Stimulated activated CD4-positive, alpha-beta T cell treated with anti-CD3 and anti-CD28 coated beads, Interleukin-15, amount 100 ng/mL, for 1 hour (primary cell): Measurements from ENCODE around the gene RIN1.
"Not testable (repeated sequence)": the region's sequence is repeated elsewhere in the genome, so short reads cannot be mapped to it uniquely, and the experiment has no call there.

Source experiments
- DNase-seq, 2 donors: peaks; one replicate each; pipeline ENCODE4 v3.0.0-alpha.2; 2020; ENCODE audit warnings: low read depth in 1 of 2, low spot score in 1 of 2

The RIN1 gene

DNA sequence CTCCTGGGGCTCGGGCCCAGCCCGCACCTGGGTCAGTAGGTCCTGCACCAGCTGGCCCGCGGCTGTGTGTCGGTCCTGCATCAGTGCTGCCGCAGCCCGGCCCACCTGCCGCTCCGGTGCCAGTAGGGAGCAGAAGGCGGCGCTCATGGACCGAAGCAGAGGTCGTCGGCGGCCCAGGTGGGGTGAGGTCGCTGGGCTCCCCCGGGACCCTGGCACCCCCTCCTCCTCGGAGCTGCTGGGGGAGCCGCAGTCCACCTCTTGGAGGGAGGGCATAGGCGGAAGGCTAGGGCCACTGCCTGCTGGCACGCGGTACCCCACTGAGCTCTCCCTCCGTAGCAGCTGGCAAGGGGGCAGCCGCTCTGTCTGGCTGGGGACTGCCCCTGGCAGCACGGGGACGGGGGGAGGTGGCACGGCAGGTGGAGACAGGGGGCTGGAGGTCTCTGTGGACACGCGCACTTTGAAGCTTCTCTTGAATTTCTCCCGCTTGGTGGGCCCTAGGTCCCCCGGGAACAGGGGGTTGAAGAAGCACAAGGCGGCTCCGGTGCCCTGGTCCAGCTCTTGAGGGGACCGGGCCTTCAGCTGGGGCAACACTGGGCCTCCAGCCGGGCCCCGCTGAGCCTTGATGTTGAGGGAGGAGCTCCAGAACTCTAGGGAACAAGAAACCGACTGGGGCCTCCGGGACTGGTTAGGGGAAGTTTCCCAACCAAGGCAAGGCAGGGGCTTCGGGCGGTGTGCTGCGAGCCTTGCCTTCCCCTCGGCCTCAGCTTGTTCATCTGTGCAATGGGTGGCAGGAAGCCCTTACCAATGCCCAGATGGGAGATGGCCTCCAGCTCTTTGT lies 1.4 kb downstream of the RIN1 start:
- DNase-seq: no peak

DNA sequence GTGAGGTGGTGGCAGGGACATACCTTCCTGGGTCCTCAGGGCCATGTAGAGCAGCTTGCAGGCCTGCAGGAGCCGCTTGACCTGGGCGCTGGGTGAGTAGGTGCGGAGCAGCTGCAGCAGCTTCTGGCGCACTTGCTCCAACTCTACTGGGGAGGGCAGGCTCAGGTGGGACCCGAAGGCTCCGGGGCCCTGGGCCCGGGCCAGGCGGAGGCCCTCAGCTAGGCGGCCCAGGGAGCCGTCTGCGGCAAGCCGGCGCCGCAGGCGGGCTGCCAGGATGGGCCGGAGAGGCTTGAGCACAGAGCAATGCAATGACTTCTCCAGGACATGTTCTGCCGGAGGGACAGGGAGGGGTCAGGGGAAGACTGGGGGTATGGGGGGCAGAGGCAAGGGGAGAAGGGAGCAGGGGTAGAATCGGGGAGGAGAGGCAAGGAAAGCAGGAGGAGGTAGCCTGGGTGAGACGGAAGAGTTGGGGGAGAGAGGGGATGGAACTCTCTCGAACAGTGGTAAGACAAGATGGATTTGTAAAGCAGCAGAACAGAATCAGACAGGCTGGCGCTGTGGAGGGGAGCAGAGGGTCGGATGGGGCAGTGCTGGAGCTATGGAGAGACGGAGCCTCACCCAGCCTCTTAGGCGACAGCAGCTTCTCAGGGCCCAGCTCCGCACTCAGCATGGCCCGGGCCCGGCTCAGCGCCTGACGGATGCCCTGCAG lies 2.2 kb downstream of the RIN1 start:
- DNase-seq: no peak

DNA sequence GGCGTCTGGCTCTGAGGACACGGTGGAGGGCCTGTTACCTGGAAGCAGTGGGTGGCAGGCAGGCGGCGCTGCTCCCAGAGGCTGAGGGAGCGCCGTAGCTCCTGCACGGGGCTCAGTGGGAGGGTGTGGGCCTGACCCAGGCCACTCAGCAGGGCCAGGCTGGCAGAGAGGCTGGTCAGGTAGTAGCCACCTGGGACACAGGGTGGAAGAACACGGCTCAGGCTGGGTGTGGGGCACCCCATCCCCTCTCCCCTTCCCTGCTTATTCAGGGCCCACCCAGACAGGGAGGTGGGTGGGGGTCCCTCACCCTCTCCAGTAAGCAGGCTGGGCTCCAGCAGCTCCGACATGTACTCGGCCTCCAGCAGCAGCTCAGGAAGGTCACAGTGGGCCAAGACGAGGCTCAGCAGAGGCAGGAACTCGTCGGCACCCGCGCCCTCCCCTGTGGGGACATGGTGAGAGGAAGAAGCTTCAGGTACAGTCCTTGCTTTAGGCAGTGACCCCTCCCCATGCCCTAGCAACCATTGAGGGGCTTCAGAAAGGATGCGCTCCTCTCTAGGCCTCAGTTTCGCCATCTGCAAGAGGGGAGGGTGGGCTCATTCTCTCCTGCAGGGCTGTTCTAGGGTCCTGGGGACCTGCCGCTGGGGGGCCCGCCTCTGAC lies 2.9 kb downstream of the RIN1 start:
- DNase-seq: no peak

DNA sequence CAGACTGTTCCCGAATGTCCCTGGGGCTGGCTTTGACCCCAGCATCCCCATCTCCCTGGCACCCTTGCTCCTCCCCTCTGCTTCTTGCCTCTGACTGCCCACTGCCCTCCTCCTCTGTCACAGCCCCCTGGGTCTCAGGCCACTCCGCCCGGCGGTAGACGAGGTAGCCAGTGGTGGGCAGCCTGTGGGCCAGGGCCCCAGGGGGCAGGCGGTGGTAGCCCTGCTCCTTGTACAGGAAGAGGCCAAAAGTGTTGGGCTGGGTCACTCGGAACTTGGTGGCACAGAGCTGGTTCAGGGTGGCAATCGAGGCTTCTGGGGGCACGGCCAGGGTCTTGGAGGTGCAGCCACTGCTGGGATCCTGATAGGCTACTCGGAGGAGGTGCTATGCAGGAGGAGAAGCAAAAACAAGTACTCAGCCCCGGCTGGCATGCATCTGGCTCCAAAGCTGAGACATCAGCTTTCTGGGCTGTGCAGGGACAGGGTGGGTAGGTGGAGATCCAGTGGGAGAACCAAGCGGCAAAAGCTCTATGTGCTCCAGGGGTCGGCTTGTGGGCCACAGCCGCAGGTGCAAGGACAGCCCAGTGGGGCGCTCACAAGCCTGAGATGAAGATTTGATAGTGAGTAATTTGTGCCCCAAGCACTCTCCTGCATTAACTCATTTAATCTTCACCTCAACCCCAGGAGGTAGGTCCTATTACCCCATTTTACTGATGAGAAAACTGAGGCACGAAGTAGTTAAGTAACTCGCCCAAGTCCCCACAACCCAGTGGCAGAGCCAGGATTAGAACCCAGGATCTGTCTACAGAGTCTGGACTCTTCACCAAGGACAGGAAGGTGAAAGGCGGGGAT lies 3.6 kb downstream of the RIN1 start:
- DNase-seq: no peak

DNA sequence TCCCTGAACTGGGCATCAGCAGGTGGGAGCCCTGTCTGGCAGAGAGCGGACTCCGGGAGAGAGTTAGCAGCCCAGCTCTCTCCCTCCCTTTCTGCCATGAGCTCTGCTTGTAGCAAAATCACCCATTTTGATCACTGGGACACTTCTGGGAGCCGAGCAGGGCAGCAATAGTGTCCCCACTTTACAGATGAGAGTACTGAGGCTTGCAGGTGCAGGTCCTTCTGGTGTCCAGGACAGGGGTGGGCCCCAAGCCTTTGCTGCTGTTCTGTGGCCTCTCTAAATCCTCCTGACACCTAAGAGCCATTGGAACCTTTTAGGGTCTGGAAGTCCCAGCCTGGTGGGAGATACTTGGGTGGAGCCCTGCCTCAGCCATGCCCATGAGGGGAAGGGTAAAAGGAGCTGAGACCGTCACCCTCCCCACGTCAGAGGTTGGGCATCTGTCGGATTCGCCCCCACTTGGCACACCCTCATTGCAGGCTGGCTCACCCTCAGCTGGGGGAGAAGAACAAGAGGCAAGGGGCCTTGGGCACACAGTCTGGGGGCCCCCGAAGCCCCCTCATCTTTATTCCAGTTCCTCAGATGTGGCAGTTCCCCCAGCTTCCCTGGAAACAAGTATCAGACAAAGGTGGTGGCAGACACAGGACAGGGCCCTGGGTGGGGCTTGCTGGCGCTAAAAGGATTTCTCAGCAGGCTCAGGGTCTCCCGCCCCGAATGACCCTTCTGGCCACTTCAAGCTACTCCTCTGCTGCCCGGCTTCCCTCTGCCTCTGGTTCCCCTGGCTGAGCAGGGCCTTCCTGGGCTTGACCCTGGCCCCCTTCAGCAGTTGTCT lies 4.5 kb downstream of the RIN1 start:
- DNase-seq: no peak

DNA sequence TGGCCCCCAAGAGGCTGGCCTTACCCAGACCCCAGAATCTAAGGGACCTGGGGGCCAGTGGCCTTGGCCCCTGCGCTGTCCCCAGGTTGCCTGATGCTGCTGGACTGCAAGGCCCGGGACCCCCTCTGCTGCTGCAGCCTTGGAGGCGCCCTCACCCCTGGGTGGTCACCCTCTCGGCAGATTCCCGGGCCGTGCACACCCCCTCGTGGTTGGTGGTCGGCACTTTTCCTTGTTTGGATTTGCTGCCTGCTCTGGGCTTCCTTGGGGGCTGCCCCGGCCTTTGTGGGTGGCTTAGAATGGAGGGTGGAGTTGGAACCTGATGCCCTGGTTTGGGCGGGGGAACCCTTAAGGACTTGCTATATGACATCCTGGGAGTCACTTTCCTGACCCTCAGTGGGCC lies 5.3 kb downstream of the RIN1 start:
- DNase-seq: no peak

DNA sequence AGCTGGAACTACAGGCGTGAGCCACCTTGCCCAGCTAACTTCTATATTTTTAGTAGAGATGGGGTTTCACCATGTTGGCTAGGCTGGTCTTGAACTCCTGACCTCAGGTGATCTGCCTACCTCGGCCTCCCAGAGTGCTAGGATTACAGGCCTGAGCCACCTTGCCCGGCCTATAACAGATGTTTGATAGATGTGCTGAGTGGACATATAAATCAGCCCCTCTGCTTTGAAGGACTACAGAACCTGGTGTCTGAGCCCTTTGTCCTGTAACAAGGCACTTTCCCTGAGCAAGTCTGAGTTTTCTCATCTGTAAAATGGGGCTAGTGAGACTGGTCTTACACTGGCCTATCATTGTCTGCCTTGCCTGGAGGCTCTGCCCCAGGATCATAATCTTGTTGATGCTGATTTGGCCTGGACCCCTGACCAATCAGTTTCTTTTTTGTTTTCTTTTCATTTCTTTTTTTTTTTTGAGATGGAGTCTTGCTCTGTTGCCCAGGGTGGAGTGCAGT lies 7.0 kb downstream of the RIN1 start:
- DNase-seq: no peak

DNA sequence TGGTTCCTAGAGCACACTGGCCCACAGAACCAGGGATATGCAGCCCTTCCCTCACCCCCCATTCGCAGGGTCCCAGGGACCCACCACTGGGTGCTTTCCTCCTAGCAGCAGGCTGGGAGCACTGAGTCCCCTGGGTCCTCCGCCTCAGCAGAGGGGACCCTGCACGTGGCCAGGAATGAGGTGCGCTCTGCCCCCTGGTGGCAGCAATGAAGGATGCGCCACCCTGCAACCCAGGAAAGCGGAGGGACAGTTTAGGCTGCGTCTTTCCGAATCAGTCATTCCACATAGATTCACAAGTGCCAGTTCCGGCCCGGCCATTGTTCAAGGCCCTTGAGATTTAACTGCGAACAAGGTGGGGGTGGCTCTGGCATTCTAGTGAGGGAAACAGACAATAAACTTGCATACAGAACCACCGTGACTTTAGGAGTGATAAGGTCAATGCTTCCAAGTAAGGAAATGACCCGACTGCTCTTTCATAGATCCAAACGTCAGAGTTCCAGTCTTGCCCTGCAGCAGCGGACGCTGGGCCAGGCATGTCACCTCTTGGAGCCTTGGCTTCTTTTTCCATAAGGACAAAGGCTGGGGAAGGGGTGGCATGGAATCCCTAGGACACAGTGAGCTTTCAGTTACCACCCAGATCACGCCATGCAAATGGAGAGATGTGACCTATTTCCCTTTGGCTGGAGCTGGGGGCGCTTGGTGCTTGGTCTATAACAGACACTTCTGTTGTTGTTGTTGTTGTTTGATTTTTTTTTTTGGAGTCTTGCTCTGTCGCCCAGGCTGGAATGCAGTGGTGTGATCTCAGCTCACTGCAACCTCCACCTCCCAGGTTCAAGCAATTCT lies 7.7 kb downstream of the RIN1 start:
- DNase-seq: peak; percentile 68 to 76

DNA sequence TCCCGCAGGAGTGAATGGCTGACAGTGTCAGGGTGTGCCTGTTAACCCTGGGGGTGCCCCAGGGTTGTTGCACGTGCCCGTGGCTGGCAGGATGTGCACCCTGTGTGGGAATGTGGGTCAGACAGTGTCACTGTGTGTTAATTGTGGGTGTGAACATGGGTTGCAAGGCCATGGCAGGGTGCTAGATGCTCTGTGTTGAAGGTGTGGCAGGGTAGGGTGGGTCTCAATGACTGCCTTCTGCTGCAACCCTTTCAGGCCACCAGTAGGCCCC lies 8.3 kb downstream of the RIN1 start:
- no peak for DNase-seq

DNA sequence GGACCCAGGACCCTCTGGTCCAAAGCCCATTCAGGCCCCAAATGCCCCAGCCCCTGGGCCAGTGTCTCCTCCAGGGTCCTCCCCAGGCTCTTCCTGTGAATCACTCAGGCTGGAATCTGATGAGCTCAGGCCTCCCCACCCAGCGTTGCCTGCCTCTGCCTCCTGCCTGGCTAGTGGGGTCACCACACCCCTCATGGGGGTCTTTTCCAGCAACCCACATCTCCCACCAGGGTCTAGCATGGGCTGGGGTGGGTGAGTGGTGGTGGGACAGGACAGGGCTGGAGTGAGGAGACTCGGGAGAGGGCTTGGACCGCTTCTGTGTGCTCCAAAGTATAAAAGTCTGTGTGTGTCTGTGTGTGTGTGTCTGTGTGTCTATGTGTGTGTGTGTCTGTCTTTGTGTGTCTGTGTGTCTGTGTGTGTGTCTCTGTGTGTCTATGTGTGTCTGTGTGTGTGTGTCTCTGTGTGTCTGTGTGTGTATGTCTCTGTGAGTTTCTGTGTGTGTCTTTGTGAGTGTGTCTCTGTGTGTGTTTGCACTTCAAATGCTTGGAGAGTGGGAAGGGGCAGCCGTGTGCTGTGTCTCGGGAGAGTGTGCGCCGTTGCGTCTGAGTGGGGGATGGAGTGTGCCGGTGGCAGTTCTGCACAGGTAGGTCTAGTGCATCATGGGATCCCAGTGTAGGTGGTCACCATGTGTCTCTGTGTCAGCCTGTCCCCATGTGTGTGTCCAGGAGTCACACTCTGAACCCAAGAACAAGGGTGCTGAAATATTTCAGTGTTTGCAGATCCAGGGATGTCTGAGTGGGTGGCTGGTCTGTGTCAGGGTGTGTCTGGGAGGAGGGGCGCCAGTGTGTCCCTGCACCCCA lies 8.8 kb downstream of the RIN1 start:
- no peak for DNase-seq

DNA sequence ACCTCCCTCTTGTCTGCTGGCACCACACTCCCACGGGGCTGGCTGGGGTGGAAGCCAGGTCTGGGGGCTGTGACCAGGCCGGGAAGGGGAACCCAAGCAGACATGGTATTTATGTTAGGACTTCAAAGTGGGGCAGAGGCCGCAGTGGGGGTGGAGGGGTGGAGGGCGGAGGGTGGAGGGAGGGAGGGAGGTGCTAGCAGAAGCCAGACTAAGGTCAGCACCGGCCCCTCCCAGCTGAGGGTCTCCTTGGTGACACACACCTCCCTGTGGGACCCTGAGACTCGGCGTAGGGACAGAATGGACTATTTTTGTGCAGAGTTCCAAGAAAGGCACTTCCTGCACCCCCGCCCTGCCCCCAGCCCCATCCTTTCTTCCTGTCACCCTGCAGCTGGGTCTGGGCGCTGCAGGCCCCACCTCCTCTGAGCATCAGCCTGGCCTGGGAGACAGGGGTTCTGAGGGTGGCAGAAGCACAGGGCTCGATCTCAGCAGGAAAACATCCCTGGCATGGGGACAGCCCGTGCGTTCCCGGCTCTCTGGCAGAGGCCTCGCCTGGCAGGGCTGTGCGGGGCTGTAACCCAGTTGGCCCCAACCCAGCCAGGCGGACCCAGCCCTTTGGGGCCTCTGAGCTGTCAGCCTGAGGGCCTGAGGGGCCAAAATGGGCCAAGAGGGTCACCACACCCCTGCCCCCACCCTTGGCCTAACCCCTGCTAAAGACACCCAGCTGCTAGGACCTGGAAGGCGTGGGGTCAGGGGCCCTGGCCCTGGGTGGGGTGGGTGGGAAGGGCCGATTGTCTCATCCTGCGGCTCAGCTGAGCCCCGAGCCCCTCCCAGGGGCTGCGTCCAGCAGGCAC lies 9.7 kb downstream of the RIN1 start:
- no peak for DNase-seq

DNA sequence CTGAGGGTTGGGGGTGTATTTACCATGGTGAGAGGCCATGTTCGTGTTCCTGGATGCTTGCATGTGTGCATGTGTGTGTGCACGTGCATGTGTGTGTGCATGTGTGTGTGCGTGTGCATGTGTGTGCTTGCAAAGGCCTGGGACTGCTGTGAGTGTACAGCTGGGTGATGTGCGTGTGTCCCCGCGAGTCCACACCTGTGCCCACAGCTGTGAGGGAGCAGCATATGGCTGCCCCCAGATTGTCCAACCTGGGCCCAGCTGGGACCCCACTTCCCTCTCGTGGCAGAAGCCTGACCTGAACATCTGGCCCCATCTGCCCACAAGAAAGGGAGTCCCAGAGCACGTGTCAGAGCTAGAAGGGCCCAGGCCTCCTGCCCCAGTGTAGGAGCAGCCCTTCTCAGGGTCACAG lies 11.0 kb downstream of the RIN1 start:
- no peak for DNase-seq

DNA sequence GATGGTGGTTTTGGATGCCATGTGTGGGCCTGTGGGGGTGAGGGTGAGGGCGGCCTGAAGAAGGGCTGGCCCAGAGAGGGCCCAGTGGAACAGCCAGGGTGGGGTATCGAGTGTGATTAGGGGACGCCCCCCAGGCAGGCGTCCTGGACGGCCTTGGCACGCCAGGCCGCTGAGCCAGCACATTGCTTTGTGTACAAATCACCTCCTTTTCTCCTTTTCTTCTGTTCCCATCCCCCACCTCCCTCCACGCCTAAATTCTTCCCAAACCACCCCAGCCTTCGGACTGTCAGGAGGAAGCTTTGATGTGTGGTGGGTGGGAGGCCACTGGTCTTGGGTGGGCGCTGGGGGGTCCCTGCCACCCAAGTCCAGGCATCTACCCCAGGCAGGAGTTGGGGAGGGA lies 11.6 kb downstream of the RIN1 start:
- DNase-seq: no peak

DNA sequence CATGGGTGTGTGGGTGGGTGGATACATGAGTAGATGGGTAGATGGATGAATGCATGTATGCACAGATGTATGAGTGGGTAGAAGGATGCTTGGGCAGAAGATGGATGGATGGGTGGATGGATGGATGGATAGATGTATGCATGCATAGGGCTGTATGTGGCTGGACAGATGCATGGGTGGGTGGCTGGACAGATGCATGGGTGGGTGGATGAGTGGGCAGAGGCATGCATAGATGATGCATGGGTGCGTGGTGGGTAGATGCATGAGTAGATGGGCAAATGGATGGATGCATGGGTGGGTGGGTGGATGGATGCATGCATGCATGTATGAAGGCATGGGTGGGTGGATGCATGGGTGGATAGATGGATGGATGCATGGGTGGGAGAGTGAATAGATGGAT lies 12.6 kb downstream of the RIN1 start:
- no peak for DNase-seq

DNA sequence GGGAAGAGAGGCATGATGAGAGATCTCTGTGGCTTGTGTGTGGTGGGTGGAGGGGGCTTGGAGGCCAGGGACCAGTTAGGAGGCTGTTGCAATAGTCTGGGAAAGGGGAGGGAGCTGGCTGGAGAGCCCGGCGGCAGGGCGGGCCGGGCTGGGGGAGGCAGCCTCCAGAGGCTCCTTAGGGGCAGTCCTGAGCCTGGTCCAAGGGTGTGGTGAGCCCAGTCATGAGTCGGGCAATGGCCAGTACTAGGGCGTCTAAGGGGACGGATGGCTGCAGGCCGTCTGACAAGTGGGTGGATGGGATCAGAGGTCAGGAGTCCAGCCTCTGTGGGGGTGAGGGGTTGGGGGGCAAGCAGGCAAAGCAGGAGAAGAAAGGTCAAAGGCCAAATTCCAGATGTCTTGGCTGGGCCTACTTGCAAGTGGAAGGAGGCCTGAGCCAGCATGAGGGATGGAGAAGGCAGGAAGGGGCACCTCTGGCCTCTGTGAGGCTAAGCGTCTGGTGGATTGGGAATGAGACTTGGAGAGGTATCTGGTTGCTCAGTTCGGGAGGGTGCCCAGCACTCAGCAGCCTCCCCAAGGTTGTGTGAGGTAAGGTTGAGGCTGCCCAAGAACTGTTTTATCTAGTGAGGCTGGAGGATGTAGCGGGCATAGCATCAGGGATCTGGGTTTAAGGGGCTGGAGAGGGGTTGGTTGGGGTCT lies 13.4 kb downstream of the RIN1 start:
- no peak for DNase-seq

DNA sequence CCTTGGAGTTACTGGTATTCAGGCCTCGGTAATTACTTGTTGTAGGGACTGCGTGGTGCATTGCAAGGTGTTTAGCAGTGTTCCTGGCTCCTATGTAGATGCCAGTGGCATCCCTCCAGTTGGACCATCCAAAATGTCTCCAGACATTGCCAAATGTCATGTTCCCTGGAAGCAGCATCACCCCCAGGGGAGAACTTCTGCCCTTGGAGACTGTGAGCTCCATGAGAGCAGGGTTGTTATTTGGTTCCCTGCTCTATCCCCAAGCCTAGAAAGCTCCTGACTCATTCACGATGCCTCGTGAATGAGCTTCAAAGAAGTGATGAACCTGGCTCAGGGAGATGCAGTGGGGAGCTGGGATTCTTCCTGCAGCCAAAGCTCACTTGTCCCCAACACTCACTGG lies 14.6 kb downstream of the RIN1 start:
- DNase-seq: no peak

DNA sequence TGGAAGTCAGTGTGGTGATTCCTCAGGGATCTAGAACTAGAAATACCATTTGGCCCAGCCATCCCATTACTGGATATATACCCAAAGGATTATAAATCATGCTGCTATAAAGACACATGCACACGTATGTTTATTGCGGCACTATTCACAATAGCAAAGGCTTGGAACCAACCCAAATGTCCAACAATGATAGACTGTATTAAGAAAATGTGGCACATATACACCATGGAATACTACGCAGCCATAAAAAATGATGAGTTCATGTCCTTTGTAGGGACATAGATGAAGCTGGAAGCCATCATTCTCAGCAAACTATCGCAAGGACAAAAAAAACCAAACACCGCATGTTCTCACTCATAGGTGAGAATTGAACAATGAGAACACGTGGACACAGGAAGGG lies 15.5 kb downstream of the RIN1 start:
- not testable (repeated sequence) for DNase-seq
